B cell (primary cell): ENCODE results near the gene MYORG.

ENCODE experiments used
- EZH2 ChIP-seq: IDR thresholded peaks from 2 replicates; pipeline ENCODE4 v1.6.1; 2012; ENCODE audit warnings: borderline replicate concordance, low read depth, mild to moderate bottlenecking, moderate library complexity, low read length; ENCODE audit not compliant: insufficient read depth, poor library complexity, severe bottlenecking
- TF ChIP-seq, protein P1 (sequence below): fragments of 200-600 bp; IDR thresholded peaks from one replicate; pipeline ENCODE4 v1.8.0; 2022; ENCODE audit warnings: antibody characterized with exemption, mild to moderate bottlenecking

DNA sequence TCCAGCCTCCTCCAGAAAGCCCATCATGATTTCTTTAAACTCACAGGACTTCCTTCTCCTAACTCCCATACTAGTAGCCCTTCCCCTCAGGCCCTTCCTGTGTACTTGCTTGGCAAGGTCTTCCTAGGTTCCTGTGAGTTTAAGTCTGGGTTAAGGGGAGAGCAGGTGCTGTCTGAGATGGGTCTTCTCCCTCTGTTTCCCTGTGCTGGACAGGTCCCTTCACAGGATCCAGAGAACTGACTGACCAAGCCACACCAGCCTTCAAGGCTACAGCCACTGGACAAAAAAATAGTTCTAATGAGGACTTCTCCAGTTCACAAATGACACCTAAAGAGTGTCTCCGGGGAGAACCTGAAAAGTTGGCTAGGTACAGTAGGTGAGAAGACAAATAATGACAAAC is 29.5 kb upstream of the MYORG start:
- TF ChIP-seq, protein P1, sequence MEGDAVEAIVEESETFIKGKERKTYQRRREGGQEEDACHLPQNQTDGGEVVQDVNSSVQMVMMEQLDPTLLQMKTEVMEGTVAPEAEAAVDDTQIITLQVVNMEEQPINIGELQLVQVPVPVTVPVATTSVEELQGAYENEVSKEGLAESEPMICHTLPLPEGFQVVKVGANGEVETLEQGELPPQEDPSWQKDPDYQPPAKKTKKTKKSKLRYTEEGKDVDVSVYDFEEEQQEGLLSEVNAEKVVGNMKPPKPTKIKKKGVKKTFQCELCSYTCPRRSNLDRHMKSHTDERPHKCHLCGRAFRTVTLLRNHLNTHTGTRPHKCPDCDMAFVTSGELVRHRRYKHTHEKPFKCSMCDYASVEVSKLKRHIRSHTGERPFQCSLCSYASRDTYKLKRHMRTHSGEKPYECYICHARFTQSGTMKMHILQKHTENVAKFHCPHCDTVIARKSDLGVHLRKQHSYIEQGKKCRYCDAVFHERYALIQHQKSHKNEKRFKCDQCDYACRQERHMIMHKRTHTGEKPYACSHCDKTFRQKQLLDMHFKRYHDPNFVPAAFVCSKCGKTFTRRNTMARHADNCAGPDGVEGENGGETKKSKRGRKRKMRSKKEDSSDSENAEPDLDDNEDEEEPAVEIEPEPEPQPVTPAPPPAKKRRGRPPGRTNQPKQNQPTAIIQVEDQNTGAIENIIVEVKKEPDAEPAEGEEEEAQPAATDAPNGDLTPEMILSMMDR: no peak
- TF ChIP-seq EZH2: no peak
